ENCODE data around the gene MORF4L1.
"Not testable (repeated sequence)": the region's sequence is repeated elsewhere in the genome, so short reads cannot be mapped to it uniquely, and the experiment has no call there.

The MORF4L1 gene

GRCh38 chr15:78859971-78860719 is 12.5 kb upstream of the MORF4L1 start:
- peak; percentile 82 to 83 for DNase-seq

- DNase-seq, result not testable (repeated sequence)
Observed at GRCh38 chr15:78865585-78865984, 7.1 kb upstream of the MORF4L1 start.

- not testable (repeated sequence) for DNase-seq
Observed at GRCh38 chr15:78866031-78866430, 6.7 kb upstream of the MORF4L1 start.

- no peak for DNase-seq
Observed at GRCh38 chr15:78866803-78867202, 5.9 kb upstream of the MORF4L1 start.

- no peak for DNase-seq
Observed at GRCh38 chr15:78868366-78868765, 4.3 kb upstream of the MORF4L1 start.

- DNase-seq, result not testable (repeated sequence)
Observed at GRCh38 chr15:78871483-78872127, 1.1 kb upstream of the MORF4L1 start.

- peak; percentile 77 to 89 for DNase-seq
Observed at GRCh38 chr15:78872972-78873792, 492 bp downstream of the MORF4L1 start.

GRCh38 chr15:78873793-78874765 is 1.4 kb downstream of the MORF4L1 start:
- DNase-seq, result peak; percentile 34 to 38

- DNase-seq, result no peak
Observed at GRCh38 chr15:78875107-78875914, 2.6 kb downstream of the MORF4L1 start.

- DNase-seq, result not testable (repeated sequence)
Observed at GRCh38 chr15:78876954-78877353, 4.3 kb downstream of the MORF4L1 start.

- DNase-seq, result no peak
Observed at GRCh38 chr15:78878356-78878755, 5.7 kb downstream of the MORF4L1 start.

GRCh38 chr15:78879517-78880241 is 7.0 kb downstream of the MORF4L1 start:
- no peak for DNase-seq

- no peak for DNase-seq
Observed at GRCh38 chr15:78880242-78880533, 7.5 kb downstream of the MORF4L1 start.

- no peak for DNase-seq
Observed at GRCh38 chr15:78880813-78881212, 8.1 kb downstream of the MORF4L1 start.

- no peak for DNase-seq
Observed at GRCh38 chr15:78881681-78882080, 9.0 kb downstream of the MORF4L1 start.

- DNase-seq, result no peak
Observed at GRCh38 chr15:78889000-78889399, 16.3 kb downstream of the MORF4L1 start.

- DNase-seq, result no peak
Observed at GRCh38 chr15:78893538-78893937, 20.8 kb downstream of the MORF4L1 start.

GRCh38 chr15:78895471-78895870 is 22.8 kb downstream of the MORF4L1 start:
- DNase-seq, result no peak

- DNase-seq, result no peak
Observed at GRCh38 chr15:78898540-78898939, 25.9 kb downstream of the MORF4L1 start.

GRCh38 chr15:78900819-78901533 is 28.3 kb downstream of the MORF4L1 start:
- DNase-seq, result not testable (repeated sequence)

Measured in NCI-H526 (cell line).